ENCODE data around the gene RTN1.

The RTN1 gene

DNA sequence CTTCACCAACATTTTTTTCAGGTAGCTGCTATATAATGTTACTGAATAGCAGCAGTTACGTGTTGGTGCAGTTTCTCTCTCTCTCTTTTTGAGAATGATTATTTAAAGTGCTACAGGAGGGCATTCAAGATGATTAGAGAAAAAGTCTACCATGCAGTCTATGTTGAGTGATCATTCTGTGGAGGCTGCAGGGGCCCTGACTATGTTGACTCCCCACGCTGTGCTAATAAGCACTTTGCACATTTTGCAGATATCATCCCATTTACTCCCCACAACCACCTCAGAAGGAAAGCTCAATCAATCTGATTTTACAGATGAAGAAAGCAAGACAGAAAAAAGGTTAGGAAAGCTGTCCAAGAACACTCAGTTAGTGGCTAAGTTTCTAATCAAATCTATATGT lies 87.8 kb downstream of the RTN1 start:
- DNase-seq = no peak

- DNase-seq = no peak
Measured at GRCh38 chr14:59777006-59777579, 93.5 kb downstream of the RTN1 start.

- DNase-seq = no peak
Measured at GRCh38 chr14:59776468-59776867, 94.1 kb downstream of the RTN1 start.

- no peak for DNase-seq
Measured at GRCh38 chr14:59772233-59772632, 98.3 kb downstream of the RTN1 start.

- DNase-seq = no peak
Measured at GRCh38 chr14:59771577-59771976, 99.0 kb downstream of the RTN1 start.

DNA sequence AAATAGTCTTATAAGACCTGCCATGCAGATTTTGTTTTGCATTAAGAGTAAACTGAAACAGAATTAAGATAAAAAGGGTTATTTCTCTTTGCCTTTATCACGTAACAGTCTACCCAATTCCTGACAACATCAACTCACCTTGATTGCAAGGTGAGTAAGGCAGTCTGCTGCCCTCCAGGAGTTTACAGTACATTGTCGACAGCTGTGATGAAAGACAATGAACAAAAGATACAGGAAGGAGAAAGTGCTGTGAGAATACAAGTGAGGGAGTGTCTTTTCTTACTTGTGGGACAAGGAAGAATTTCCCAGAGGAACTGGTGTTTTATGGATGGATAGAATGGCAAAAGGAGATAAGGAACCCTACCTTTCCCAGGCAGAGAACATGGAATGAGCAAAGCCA lies 101.0 kb downstream of the RTN1 start:
- no peak for DNase-seq

DNA sequence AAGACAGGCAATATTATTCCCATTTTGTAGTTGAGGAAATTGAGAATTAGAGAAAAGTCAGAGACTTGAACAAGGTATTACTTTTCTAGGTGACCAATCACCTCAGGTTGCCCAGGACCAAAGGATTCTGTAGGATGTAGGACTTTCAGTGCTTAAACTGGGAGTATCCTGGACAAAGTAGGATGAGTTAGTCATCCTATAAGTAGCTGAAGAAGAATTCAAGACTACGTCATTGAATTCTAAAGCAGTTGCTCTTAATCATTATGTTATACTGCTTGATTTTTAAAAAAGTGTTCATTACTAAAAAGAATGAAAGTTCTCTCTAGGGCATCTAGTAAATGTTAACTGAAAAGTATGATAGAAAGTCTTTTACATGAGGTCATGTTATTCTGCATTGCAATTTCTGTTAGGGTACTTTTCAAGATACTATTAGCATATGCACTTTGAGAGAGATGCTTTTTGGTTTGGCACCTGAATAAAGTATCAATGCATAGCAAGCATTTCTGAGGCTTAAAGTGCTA lies 101.7 kb downstream of the RTN1 start:
- no peak for DNase-seq

DNA sequence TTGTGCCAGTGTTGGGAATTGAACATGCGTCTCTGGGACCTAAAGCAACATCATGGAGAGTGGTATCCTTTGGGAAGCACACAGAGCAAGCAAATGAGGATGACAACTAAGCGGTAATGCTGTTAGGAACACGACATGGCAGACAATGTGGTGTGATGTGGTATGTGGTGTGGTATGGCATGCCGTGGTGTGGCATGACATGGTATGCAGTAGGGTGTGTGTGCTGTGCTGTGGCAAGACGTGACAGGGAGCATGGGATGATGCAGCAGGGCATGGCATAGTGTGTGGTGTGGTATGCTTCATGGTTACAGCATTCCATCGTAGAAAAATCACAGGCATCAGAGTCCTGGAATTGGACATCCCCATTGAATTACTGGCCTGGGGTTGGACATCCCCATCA lies 108.7 kb downstream of the RTN1 start:
- DNase-seq = no peak

DNA sequence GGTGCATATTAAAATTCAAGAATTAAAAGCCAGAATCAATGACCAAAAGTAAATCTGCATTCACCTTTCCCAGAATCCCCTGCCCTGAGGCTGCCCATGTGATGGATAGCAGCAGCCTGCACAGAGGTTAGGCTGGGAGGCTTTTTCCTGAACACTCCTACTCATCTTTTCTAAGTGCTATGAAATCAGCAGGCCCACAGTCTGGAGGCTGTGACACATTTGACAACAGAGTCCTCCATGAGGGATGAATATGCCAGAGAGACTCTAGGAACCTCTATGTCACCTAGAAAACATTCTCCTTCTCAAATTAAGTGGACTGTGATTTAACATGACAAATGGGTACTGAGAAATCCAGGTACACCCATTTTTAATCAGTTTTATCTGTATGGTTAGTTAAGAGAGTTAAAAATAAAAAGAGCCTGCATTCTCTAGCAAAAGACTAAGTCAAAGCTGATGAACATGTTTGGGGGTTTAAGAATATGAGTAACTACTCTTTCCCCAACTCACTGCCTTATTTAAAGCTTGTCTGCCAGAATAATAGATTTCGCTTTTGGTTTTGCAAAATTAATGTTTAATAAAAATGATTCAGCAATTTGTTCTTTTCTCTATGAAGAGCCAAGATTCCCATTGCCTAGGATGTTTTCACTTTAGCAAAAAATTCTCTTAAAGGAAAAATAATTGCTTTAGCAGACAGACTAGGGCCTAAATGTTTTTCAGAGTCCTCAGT lies 115.0 kb downstream of the RTN1 start:
- no peak for DNase-seq

GRCh38 chr14:59754256-59754655 lies 116.3 kb downstream of the RTN1 start:
- no peak for DNase-seq

GRCh38 chr14:59753512-59753911 lies 117.1 kb downstream of the RTN1 start:
- no peak for DNase-seq

GRCh38 chr14:59751578-59751977 lies 119.0 kb downstream of the RTN1 start:
- no peak for DNase-seq

GRCh38 chr14:59739794-59740193 lies 130.8 kb downstream of the RTN1 start:
- no peak for DNase-seq

DNA sequence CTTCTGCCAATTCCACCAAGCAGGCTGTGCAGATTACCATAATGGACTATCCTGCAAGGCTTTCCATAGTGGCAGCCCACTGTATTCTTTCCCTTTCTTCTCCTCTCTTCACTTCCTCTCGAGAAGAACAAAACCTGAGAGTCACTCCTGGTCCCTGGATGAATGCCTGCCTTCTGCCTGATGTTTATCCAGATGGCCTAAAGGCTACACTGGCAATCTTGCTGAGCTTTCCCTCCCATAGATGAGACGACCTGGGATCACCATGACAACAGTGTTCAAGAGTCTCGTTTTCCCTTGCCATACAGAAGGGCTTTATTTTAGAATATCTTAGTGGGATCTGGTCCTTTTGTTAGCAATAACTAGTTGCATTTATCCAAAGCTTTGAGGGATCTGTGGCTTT lies 142.3 kb downstream of the RTN1 start:
- DNase-seq = no peak

GRCh38 chr14:59727073-59727661 lies 143.4 kb downstream of the RTN1 start:
- DNase-seq = no peak

- no peak for DNase-seq
Measured at GRCh38 chr14:59711080-59711479, 159.5 kb downstream of the RTN1 start.

DNA sequence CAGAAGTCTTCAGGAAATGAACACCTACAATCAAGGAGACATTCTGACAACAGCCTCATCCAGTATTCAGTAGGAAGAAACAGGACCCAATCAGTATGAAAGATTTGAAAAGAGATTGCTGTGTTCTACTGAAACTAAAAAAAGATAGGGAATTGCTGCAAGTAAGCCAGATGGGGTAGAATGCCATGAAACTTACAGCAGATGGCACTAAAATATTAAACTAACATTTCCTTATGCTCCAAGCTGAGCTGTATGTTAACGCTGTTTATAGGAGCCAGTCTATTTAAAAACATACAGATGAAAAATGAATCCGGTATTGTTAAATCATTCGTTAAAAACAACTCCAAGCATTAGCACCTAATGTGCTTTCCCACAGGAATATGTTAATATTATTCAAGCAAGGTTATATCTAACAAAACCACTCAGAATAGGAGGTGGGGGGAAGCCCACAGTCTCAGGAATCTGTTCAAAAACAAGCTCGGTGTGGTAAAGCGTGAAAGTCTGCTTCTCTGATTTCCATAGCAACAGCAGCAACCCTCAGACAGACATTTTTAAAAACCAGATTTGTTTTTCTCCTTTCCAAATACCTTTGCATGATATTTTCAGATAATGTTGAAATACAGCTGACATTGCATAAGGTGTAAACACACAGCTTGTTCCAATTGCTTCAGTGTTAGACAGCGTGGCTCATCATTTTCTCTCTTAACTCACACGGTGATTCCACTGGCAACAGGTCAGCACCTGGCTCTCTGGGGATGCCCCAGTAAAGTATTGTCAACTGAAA lies 162.6 kb downstream of the RTN1 start:
- DNase-seq = no peak

DNA sequence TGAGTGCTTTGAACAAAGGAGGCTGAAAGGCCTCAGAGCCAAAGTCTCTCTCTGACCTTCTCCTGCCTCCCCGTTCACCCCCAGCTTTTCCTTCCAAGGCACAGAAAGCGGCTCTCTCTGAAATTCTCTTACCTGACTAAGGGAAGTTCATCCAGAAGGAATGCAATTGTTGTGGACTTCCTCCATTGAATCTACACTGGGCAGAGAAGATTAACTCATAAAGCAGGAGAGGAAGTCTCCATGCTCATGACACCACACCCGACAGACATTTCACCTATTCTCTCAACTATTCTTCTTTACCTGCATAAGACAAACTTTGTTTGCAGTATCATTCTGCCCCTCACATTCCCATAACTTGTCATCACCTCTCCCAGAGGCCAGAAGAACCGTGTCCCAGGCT lies 164.7 kb downstream of the RTN1 start:
- DNase-seq = no peak

DNA sequence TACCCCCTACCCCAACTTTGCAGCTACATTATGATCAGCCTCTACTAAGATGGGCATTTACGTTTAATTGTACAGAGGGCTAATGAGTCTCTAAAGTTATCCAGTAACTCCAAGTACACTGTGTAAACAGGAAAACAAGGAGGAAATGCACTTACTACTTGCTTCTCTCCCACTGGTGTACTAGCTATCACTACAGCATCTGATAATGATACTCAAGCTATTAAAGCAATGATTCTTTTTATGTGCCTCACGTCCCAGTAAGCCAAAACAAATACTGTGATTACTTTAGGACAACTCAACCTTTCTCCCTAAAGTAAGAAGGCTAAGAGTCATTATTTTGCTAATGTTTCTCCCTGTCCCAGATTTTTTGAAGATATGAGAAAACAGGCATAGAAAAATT lies 165.3 kb downstream of the RTN1 start:
- no peak for DNase-seq

DNA sequence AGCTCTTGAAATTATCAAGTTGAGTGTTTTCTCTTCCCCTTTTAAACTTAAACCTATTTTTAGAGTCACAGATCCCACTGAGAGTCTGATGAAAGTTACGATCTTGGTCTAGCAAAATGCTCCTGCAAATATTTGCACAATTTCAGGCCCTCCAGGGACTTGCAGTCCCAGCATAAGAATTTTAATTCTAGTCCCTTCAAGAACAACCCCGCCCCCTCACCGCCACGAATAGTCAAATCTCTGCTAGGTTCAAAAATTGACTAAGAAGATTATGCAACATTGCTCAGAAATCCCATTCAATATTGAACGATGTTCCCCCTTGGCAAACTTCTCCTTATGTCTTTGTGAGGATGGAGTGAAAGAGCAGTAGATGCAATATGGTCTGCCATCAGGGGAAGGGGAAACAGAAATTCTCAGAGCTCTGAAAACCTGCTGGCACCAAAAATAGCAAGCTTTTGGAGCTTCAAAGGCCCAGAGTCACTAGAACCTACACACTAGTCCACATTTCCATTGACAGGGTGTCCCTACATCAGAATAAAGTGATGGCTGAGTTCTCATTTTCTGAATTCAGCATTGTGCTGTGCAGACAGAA lies 166.4 kb downstream of the RTN1 start:
- DNase-seq = no peak

DNA sequence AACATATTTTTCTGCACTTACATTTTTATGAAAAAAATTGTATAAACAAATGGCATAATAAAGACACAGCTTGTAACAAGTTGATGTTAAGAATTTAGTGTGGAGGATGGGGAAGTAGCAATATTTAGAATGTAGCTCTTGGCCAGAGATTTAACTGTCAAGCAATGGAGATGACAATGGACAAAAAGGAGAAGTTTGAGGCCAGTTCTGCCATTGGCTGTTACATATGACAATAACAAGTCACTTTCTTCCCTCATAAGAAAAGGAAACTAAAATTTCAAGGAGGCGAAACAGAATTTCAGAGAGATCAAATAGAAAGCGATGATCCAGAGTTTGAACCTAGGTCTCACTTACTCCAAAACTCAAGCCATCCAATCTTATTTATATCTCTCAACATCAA lies 171.1 kb downstream of the RTN1 start:
- DNase-seq = no peak

DNA sequence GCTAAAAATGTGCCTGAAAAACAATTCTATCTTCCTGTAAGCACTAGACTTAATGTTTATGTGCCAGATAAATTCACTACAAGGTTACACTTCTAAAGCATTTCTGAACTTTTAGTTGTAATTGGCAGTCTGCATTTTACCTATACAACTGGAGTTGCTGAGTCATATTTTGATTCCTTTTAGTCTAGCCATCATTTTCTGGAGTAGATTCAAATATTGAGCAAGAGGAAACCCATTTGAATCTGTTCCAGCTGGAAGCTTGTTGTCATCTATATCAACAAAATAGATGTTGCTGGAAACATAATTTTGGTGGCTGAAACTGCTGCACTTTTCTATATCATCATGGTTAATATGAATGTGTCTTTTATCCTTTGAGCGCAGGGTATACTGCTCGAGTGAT lies 171.8 kb downstream of the RTN1 start:
- no peak for DNase-seq

- DNase-seq = no peak
Measured at GRCh38 chr14:59695198-59695597, 175.4 kb downstream of the RTN1 start.
